Measurements from ENCODE around the gene SYT13.

- no peak for TF ChIP-seq POLR2A (IDR thresholded peaks at IDR 0.05)
- no peak for TF ChIP-seq CTCF (IDR thresholded peaks at IDR 0.05)
- TF ChIP-seq EP300 (IDR thresholded peaks at IDR 0.05) = no peak
Observed at GRCh38 chr11:45219411-45219810, 66.7 kb downstream of the SYT13 start.

All from tibial nerve (tissue), 4 donors.